ENCODE data around the gene LYPD6B. TPM values are rescaled to one million over a fixed set of nuclear protein-coding genes. Genes with fewer than 3 reads are reported as not detected.

The LYPD6B gene
- total RNA-seq, 1 experiment from 2014 or later = 35.8 TPM

DNA sequence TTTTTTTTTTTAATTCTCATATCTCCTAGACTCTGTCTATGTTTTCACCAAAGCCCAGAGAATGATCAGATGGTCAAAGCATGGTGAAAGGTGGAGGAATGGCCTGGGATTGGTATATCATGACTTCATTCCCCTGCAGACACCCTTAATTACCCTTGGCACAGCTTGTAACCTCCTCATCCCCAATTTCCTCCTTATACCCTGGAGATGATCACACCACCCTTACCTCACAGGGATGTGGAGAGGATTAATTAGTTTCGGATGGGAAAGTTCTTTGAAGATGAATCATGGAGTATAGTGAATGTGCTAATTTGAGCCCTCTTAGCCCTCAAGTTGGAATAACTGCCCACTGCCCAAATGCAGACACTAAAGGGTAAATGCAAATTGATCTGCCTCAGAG lies 153.9 kb downstream of the LYPD6B start:
- ChIA-PET POLR2A (no interaction called here), CTCF (no interaction called here)
- no TSS peak for BruUV-seq (replicated peaks)
- Histone ChIP-seq H3K27me3 (replicated peaks; ENCODE audit: control insufficient read depth, insufficient read depth, low read length) (no peaks in the 10 kb centered on the region), H3K9me3 (no peaks in the 10 kb centered on the region), H3K36me3 (ENCODE audit: control insufficient read depth, insufficient read depth, low read length) (no peaks in the 10 kb centered on the region), H3K4me1 (no peaks in the 10 kb centered on the region), H3K4me3 (ENCODE audit: low read depth, low read length) (no peak overlapping the region)
- Mint-ChIP-seq H3K27ac (ENCODE audit: unreplicated experiment) (no peak overlapping the region), H3K36me3 (ENCODE audit: insufficient read depth, unreplicated experiment) (peaks cover 5% of the 10 kb centered on the region), H3K27me3 (ENCODE audit: insufficient read depth, unreplicated experiment) (no peaks in the 10 kb centered on the region), H3K4me3 (ENCODE audit: unreplicated experiment) (no peak overlapping the region), H3K4me1 (ENCODE audit: low read depth, unreplicated experiment) (no peaks in the 10 kb centered on the region), H3K9me3 (ENCODE audit: unreplicated experiment) (no peaks in the 10 kb centered on the region)
- TF ChIP-seq, protein P1, sequence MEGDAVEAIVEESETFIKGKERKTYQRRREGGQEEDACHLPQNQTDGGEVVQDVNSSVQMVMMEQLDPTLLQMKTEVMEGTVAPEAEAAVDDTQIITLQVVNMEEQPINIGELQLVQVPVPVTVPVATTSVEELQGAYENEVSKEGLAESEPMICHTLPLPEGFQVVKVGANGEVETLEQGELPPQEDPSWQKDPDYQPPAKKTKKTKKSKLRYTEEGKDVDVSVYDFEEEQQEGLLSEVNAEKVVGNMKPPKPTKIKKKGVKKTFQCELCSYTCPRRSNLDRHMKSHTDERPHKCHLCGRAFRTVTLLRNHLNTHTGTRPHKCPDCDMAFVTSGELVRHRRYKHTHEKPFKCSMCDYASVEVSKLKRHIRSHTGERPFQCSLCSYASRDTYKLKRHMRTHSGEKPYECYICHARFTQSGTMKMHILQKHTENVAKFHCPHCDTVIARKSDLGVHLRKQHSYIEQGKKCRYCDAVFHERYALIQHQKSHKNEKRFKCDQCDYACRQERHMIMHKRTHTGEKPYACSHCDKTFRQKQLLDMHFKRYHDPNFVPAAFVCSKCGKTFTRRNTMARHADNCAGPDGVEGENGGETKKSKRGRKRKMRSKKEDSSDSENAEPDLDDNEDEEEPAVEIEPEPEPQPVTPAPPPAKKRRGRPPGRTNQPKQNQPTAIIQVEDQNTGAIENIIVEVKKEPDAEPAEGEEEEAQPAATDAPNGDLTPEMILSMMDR (IDR thresholded peaks at IDR 0.05; ENCODE audit: insufficient read depth in 1 of 2, low read depth in 1 of 2, low read length in 1 of 2, severe bottlenecking in 1 of 2, unreplicated experiment in 1 of 2) = no peak
- DNase-seq = no peak
- intact Hi-C loops (cut with micrococcal nuclease; ENCODE audit: unreplicated experiment) = no loop called here

DNA sequence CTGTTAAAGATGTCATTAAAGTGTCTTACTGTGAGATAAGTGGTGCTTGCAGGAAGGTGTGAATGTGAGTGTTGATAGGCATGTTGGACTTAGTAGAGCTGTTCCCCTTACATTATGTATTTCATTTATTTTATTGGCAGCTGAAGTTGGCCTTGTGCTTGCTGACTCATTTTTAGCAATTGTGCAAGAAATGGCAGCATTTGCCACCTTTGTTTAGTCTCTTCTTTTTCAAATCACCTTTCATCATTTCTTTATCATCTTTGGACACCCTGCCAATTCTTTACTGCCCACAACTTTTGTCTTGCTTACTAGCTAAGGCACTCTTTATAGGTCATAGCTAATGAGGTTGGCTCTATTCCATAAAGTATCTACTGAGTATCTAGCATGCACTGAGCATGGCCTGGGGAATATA lies 161.6 kb downstream of the LYPD6B start:
- peaks cover 7% of the 10 kb centered on the region for H3K4me1 Mint-ChIP-seq (ENCODE audit: low read depth, unreplicated experiment)
- no peak for DNase-seq
- Histone ChIP-seq H3K4me3 (ENCODE audit: low read depth, low read length) (no peak overlapping the region), H3K27me3 (replicated peaks; ENCODE audit: control insufficient read depth, insufficient read depth, low read length) (no peaks in the 10 kb centered on the region), H3K9me3 (no peaks in the 10 kb centered on the region), H3K36me3 (ENCODE audit: control insufficient read depth, insufficient read depth, low read length) (no peaks in the 10 kb centered on the region), H3K4me1 (0 out of 2 replicates have a peak, but pooled peaks cover 5% of the 10 kb centered on the region)
- H3K27me3 Mint-ChIP-seq (ENCODE audit: insufficient read depth, unreplicated experiment) = no peaks in the 10 kb centered on the region
- no TSS peak for BruUV-seq (replicated peaks)
- H3K4me3 Mint-ChIP-seq (ENCODE audit: unreplicated experiment) = no peak overlapping the region
- no peaks in the 10 kb centered on the region for H3K9me3 Mint-ChIP-seq (ENCODE audit: unreplicated experiment)
- TF ChIP-seq, protein P1 (IDR thresholded peaks at IDR 0.05; ENCODE audit: insufficient read depth in 1 of 2, low read depth in 1 of 2, low read length in 1 of 2, severe bottlenecking in 1 of 2, unreplicated experiment in 1 of 2) = no peak
- ChIA-PET POLR2A (no interaction called here), CTCF (no interaction called here)
- intact Hi-C loops (cut with micrococcal nuclease; ENCODE audit: unreplicated experiment) = no loop called here
- H3K27ac Mint-ChIP-seq (ENCODE audit: unreplicated experiment) = no peak overlapping the region
- H3K36me3 Mint-ChIP-seq (ENCODE audit: insufficient read depth, unreplicated experiment) = no peaks in the 10 kb centered on the region

DNA sequence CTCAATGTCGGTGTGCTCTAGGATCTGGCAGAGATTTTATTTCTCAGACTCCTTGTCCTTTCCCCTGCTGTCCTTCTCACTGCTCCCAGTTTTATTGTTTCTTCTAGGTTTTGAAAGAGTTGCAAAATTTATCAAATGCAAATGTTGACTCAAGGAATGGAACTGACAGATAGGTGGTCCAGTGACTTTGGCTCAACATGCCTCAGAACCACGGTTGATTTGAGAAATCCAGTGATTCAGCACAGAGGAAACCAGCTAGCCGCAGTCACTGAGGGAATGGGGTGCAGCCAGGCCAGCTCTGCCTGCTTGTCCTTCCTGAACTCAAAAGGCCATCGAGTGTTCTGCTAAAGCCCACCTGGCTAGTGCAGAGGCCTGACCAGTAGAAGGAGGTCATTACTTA lies 166.2 kb downstream of the LYPD6B start:
- no peak for DNase-seq
- Histone ChIP-seq H3K27me3 (replicated peaks; ENCODE audit: control insufficient read depth, insufficient read depth, low read length) (no peaks in the 10 kb centered on the region), H3K9me3 (no peaks in the 10 kb centered on the region), H3K4me3 (ENCODE audit: low read depth, low read length) (no peak overlapping the region), H3K36me3 (ENCODE audit: control insufficient read depth, insufficient read depth, low read length) (no peaks in the 10 kb centered on the region), H3K4me1 (peaks cover 17% of the 10 kb centered on the region)
- ChIA-PET CTCF (no interaction called here), POLR2A (no interaction called here)
- Mint-ChIP-seq H3K4me1 (ENCODE audit: low read depth, unreplicated experiment) (peaks cover 17% of the 10 kb centered on the region), H3K36me3 (ENCODE audit: insufficient read depth, unreplicated experiment) (peaks cover 6% of the 10 kb centered on the region), H3K27me3 (ENCODE audit: insufficient read depth, unreplicated experiment) (no peaks in the 10 kb centered on the region), H3K27ac (ENCODE audit: unreplicated experiment) (no peak overlapping the region), H3K4me3 (ENCODE audit: unreplicated experiment) (no peak overlapping the region), H3K9me3 (ENCODE audit: unreplicated experiment) (no peaks in the 10 kb centered on the region)
- intact Hi-C loops (cut with micrococcal nuclease; ENCODE audit: unreplicated experiment) = no loop called here
- BruUV-seq (replicated peaks) = no TSS peak
- TF ChIP-seq, protein P1 (IDR thresholded peaks at IDR 0.05; ENCODE audit: insufficient read depth in 1 of 2, low read depth in 1 of 2, low read length in 1 of 2, severe bottlenecking in 1 of 2, unreplicated experiment in 1 of 2) = no peak

Measured in Caco-2 (cell line).